Gastroesophageal sphincter (tissue), 4 donors: Measurements from ENCODE around the gene ZBTB25. TPM values are rescaled to one million over a fixed set of nuclear protein-coding genes. Genes with fewer than 3 reads are reported as not detected.

Experiments
- ATAC-seq: fragments of 150-250 bp; one replicate; pipeline ENCODE4 v1.9.1; 2016; ENCODE audit warnings: mild to moderate bottlenecking, moderate library complexity
- H3K27ac ChIP-seq, 4 donors: fragments of 200-600 bp; sonication (generic) in 3 of 4; 1 replicate in 3 of 4; 2 replicates in 1 of 4; pipeline ENCODE4 v1.5.1; 2016 to 2019
- H3K27me3 ChIP-seq: fragments of 200-600 bp; sonication (generic); one replicate; pipeline ENCODE4 v1.5.1; 2019
- H3K36me3 ChIP-seq, 2 donors: fragments of 200-600 bp; sonication (generic); one replicate each; pipeline ENCODE4 v1.5.1; 2019; ENCODE audit warnings: control low read depth in 1 of 2
- H3K4me1 ChIP-seq, 3 donors: fragments of 200-600 bp; sonication (generic); 1 replicate in 2 of 3; 2 replicates in 1 of 3; pipeline ENCODE4 v1.5.1; 2016 to 2019; ENCODE audit warnings: control low read depth in 2 of 3
- H3K4me3 ChIP-seq, 2 donors: fragments of 200-600 bp; sonication (generic); one replicate each; pipeline ENCODE4 v1.5.1; 2019; ENCODE audit warnings: mild to moderate bottlenecking in 1 of 2, moderate library complexity in 1 of 2
- H3K9me3 ChIP-seq, 3 donors: fragments of 200-600 bp; sonication (generic); one replicate each; pipeline ENCODE4 v1.5.1; 2017 to 2019; ENCODE audit warnings: control low read depth in 2 of 3
- CTCF ChIP-seq, 4 experiments: fragments of 200-600 bp in 2 of 4; fragments of 450-650 bp in 2 of 4; sonication (generic) in 1 of 4; IDR thresholded peaks; one replicate each; pipeline ENCODE4 v1.5.1; 2017 to 2019; ENCODE audit warnings: antibody characterized with exemption in 4 of 4, mild to moderate bottlenecking in 2 of 4, moderate library complexity in 2 of 4
- EP300 ChIP-seq: sonication (generic); formaldehyde crosslinking; IDR thresholded peaks from one replicate; pipeline ENCODE4 v1.6.1; 2017; ENCODE audit warnings: antibody characterized with exemption, mild to moderate bottlenecking
- POLR2A ChIP-seq, 2 donors: fragments of 450-650 bp; IDR thresholded peaks; one replicate each; pipeline ENCODE4 v1.6.1; 2017; ENCODE audit warnings: antibody characterized with exemption in 2 of 2, mild to moderate bottlenecking in 2 of 2, moderate library complexity in 1 of 2
- POLR2AphosphoS5 ChIP-seq: sonication (generic); formaldehyde crosslinking; IDR thresholded peaks from one replicate; pipeline ENCODE4 v1.6.1; 2017; ENCODE audit warnings: antibody characterized with exemption
- WGBS, 2 donors: methylation state at CpG; one replicate each; pipeline ENCODE4 v1.1.5; 2018; ENCODE audit warnings: low coverage in 1 of 2; 5-methylcytosine and 5-hydroxymethylcytosine counted together
- total RNA-seq, 4 donors: library from RNA; depleted of rRNA; stranded (reverse); fragments of >200 nt; gene quantifications; one replicate each; pipeline ENCODE4 v1.1.0, GENCODE V29; 2016

Gene ZBTB25
- total RNA-seq, 4 donors from 2014 or later: 7.4 to 12.5 (median 9.8) TPM

GRCh38 chr14:64447876-64448670, 55.6 kb downstream of the ZBTB25 start:
- H3K9me3 ChIP-seq: no peaks in the 10 kb centered on the region
- H3K36me3 ChIP-seq: peaks cover 0 to 61% of the 10 kb centered on the region in 2 donors
- no peak for ATAC-seq
- TF ChIP-seq CTCF (IDR thresholded peaks at IDR 0.05): no peak
- no peak for TF ChIP-seq POLR2AphosphoS5
- no peak for TF ChIP-seq POLR2A (IDR thresholded peaks at IDR 0.05)
- TF ChIP-seq EP300: no peak
- peak overlapping the region in 2 of 4 donors; percentile 36 to 55 for H3K27ac ChIP-seq
- no peak overlapping the region for H3K4me3 ChIP-seq
- no peaks in the 10 kb centered on the region for H3K27me3 ChIP-seq
- WGBS, 2 donors: 62 to 68% methylated on average over 3 to 5 of the region's 5 CpGs
- H3K4me1 ChIP-seq: peaks cover 3 to 37% (median 3%) of the 10 kb centered on the region in 3 donors

DNA sequence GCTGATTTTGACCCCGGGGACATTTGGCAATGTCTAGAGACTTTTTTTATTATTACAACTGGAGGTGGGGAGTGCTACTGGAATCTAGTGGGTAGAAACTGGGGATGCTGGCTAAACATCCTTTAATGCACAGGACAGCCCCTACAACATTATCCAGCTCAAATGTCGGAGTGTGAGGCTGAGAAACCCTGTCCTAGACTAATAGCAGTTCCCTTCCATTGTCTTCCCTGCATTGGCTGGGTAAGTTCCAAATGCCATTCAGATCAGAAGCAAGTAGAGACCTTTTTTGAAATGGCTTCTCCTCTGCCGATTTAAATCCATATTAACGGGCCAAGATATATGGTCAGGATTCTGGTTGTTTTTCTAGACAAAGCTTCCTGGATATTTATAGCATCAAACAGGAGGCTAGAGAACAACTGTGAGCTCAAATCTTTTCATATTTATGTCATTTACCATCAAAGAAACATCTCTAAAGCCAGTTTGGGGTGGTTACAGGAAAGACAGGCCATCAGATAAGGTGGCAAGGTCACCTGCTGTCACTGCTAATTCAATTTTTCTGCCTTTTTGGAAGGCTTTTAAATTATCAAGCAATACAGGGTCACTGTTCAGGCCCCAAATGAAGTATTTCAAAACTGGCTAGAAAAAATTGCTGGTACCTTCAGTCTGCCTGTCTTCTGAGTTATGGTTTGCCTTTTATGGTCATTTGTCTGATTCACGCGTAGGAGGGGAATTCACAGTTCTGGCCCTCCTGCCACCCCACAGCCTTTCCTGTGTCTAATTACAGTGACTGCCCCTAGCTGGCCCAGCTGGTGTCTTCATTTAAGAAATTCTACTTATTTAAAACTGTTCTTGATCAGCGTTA, 58.4 kb downstream of the ZBTB25 start:
- peak overlapping the region; percentile 55 to 77 (median 70) for H3K27ac ChIP-seq
- ATAC-seq: peak; percentile 48
- TF ChIP-seq CTCF (IDR thresholded peaks at IDR 0.05) (peak in 1 of 4 experiments; percentile 6), EP300 (no peak), POLR2AphosphoS5 (no peak), POLR2A (IDR thresholded peaks at IDR 0.05) (no peak)
- H3K27me3 ChIP-seq: no peaks in the 10 kb centered on the region
- 39 to 51% methylated on average over 6 of the region's 7 CpGs for WGBS, 2 donors
- H3K4me3 ChIP-seq: no peak overlapping the region
- peaks cover 0 to 62% of the 10 kb centered on the region in 2 donors for H3K36me3 ChIP-seq
- H3K9me3 ChIP-seq: no peaks in the 10 kb centered on the region
- peaks cover 3 to 37% (median 3%) of the 10 kb centered on the region in 3 donors for H3K4me1 ChIP-seq

- Histone ChIP-seq H3K4me1 (peaks cover 3 to 37% (median 3%) of the 10 kb centered on the region in 3 donors), H3K4me3 (no peak overlapping the region), H3K36me3 (peaks cover 0 to 62% of the 10 kb centered on the region in 2 donors), H3K9me3 (no peaks in the 10 kb centered on the region), H3K27ac (peak overlapping the region in 2 of 4 donors; percentile 73 to 77), H3K27me3 (no peaks in the 10 kb centered on the region)
- WGBS, 2 donors: 92 to 94% methylated on average over 5 to 11 of the region's 11 CpGs
- TF ChIP-seq POLR2A (IDR thresholded peaks at IDR 0.05) (no peak), CTCF (IDR thresholded peaks at IDR 0.05) (no peak), POLR2AphosphoS5 (no peak), EP300 (no peak)
- ATAC-seq: no peak
Measured at GRCh38 chr14:64444140-64444539, 59.5 kb downstream of the ZBTB25 start.

DNA sequence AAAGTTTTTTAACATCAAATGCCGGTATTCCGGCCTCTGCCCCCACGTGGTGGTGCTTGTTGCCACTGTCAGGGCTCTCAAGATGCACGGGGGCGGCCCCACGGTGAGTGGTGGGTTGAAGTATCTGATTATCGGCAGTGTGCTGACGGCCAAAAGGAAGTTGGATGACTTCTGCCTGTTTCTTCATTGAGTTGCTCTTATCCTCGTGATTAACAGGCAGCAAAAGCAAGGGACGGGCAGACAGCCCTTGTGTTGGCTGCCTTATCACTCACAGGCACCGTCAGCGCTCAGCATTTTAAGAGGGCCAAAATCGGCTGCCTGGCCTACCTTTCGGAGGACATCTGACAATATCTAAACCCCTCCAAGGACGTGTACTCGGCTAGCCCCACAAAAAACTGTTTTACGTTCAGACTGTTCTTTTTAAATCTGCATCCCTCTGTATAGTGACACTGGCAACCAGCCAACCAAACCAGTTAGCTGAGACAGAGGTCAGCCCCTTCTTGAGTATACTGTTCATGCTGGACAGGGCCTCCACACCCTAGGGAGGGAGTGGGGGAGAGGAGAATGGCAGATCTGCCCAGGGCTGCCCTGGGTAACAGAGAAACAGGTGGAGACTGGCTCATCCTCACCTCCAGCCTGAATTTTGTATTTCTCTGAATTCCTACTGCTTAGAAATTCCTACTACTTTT, 61.2 kb downstream of the ZBTB25 start:
- ATAC-seq: no peak

More for the DNA sequence above, 61.2 kb downstream of the ZBTB25 start:
- H3K27me3 ChIP-seq: no peaks in the 10 kb centered on the region
- H3K36me3 ChIP-seq: peaks cover 0 to 64% of the 10 kb centered on the region in 2 donors
- TF ChIP-seq EP300: no peak
- no peak for TF ChIP-seq POLR2AphosphoS5
- no peak for TF ChIP-seq POLR2A (IDR thresholded peaks at IDR 0.05)
- no peak for TF ChIP-seq CTCF (IDR thresholded peaks at IDR 0.05)
- WGBS, 2 donors: 76 to 83% methylated on average over 7 to 11 of the region's 17 CpGs
- peaks cover 3 to 25% (median 3%) of the 10 kb centered on the region in 3 donors for H3K4me1 ChIP-seq
- no peak overlapping the region for H3K4me3 ChIP-seq
- no peaks in the 10 kb centered on the region for H3K9me3 ChIP-seq
- H3K27ac ChIP-seq: no peak overlapping the region
